Keratinocyte (primary cell): Measurements from ENCODE around the gene PDZD2. TPM values are rescaled to one million over a fixed set of nuclear protein-coding genes. Genes with fewer than 3 reads are reported as not detected.
"Not testable (repeated sequence)": the region's sequence is repeated elsewhere in the genome, so short reads cannot be mapped to it uniquely, and the experiment has no call there.

Experiments
- DNase-seq: peaks from one replicate; pipeline ENCODE4 v3.0.0-alpha.2; 2011; ENCODE audit warnings: low read depth, missing footprints, low spot score
- FAIRE-seq: peaks from 2 replicates; lab custom pipeline; 2011; peaks lifted over from hg19 to GRCh38; lab: Jason Lieb, UNC
- H2AFZ ChIP-seq: 2 replicates; pipeline ENCODE4 v1.6.0; 2012; ENCODE audit warnings: low read length, control low read depth, inconsistent platforms; ENCODE audit not compliant: control insufficient read depth
- H3K27ac ChIP-seq: 2 replicates; pipeline ENCODE4 v1.5.1; 2011; ENCODE audit warnings: low read length; ENCODE audit not compliant: control insufficient read depth, insufficient read depth
- H3K27me3 ChIP-seq: 3 replicates; pipeline ENCODE4 v1.6.0; 2011; ENCODE audit warnings: low read length; ENCODE audit not compliant: control insufficient read depth, insufficient read depth; ENCODE audit errors: extremely low read depth
- H3K36me3 ChIP-seq, 2 experiments: 2 replicates in 1 of 2; 3 replicates in 1 of 2; pipeline ENCODE4 v1.5.1; 2011; ENCODE audit warnings: low read length in 2 of 2, mild to moderate bottlenecking in 1 of 2; ENCODE audit not compliant: control insufficient read depth in 2 of 2, insufficient read depth in 2 of 2; ENCODE audit errors: extremely low read depth in 1 of 2
- H3K4me1 ChIP-seq: 3 replicates; pipeline ENCODE4 v1.5.1; 2011; ENCODE audit warnings: low read length; ENCODE audit not compliant: control insufficient read depth, insufficient read depth; ENCODE audit errors: extremely low read depth
- H3K4me2 ChIP-seq: 3 replicates; pipeline ENCODE4 v1.6.0; 2011; ENCODE audit warnings: low read depth, low read length; ENCODE audit not compliant: control insufficient read depth, insufficient read depth; ENCODE audit errors: extremely low read depth
- H3K4me3 ChIP-seq, 3 experiments: fragments of 200-600 bp in 1 of 3; sonication (generic) in 1 of 3; 2 replicates in 2 of 3; 3 replicates in 1 of 3; pipeline ENCODE4 v1.5.1; 2011 to 2016; ENCODE audit warnings: low read length in 3 of 3, mild to moderate bottlenecking in 3 of 3, control low read depth in 2 of 3, inconsistent platforms in 1 of 3, low read depth in 1 of 3, mixed read lengths in 1 of 3, mixed run types in 1 of 3, moderate library complexity in 1 of 3; ENCODE audit not compliant: control insufficient read depth in 2 of 3, insufficient read depth in 2 of 3; ENCODE audit errors: extremely low read depth in 1 of 3
- H3K79me2 ChIP-seq: 2 replicates; pipeline ENCODE4 v1.6.0; 2012; ENCODE audit warnings: low read length; ENCODE audit not compliant: control insufficient read depth, insufficient read depth
- H3K9ac ChIP-seq: 3 replicates; pipeline ENCODE4 v1.6.0; 2011; ENCODE audit warnings: low read length; ENCODE audit not compliant: control insufficient read depth, insufficient read depth; ENCODE audit errors: extremely low read depth
- H3K9me1 ChIP-seq: 3 replicates; pipeline ENCODE4 v1.6.0; 2011; ENCODE audit warnings: low read length; ENCODE audit not compliant: control insufficient read depth, insufficient read depth; ENCODE audit errors: extremely low read depth
- H3K9me3 ChIP-seq: 2 replicates; pipeline ENCODE4 v1.5.1; 2012; ENCODE audit warnings: low read depth, low read length; ENCODE audit not compliant: control insufficient read depth
- H4K20me1 ChIP-seq: 3 replicates; pipeline ENCODE4 v1.6.0; 2011; ENCODE audit warnings: low read length; ENCODE audit not compliant: control insufficient read depth, insufficient read depth; ENCODE audit errors: extremely low read depth
- EZH2 ChIP-seq: IDR thresholded peaks from one replicate; pipeline ENCODE4 v1.6.1; 2012; ENCODE audit warnings: inconsistent platforms, mild to moderate bottlenecking, low read length, moderate library complexity
- dilution Hi-C: fragments of 300-500 bp; cut with MboI; formaldehyde crosslinking; loops from one replicate; pipeline ENCODE4 v1.7.0; 2020; ENCODE audit warnings: low sequenced_read_pairs; ENCODE audit not compliant: extremely low pct_ligation_motif_present
- polyA plus RNA-seq, 5 experiments: library from polyadenylated mRNA; depleted of rRNA in 3 of 5; stranded (reverse) in 3 of 5; stranded (forward) in 1 of 5; unstranded in 1 of 5; fragments of >200 nt; gene quantifications; 1 replicate in 1 of 5; 2 replicates in 3 of 5; 3 replicates in 1 of 5; pipeline versions ENCODE4 v1.2.1 to v1.2.3, GENCODE V29; 2011 to 2012; ENCODE audit warnings: missing spikeins in 2 of 5, low read depth in 1 of 5, low replicate concordance in 1 of 5
- TF ChIP-seq, protein P1 (sequence below), 3 experiments: IDR thresholded peaks in 1 of 3; conservative IDR thresholded peaks in 1 of 3; optimal IDR thresholded peaks in 1 of 3; 2 replicates in 2 of 3; 3 replicates in 1 of 3; pipeline versions ENCODE3 to v1.5.1; 2011; ENCODE audit warnings: low read length in 3 of 3, mild to moderate bottlenecking in 3 of 3, moderate library complexity in 2 of 3, control low read depth in 1 of 3, inconsistent platforms in 1 of 3; ENCODE audit not compliant: insufficient read depth in 2 of 3; ENCODE audit errors: extremely low read depth in 1 of 3

The PDZD2 gene
- polyA plus RNA-seq, 1 donor (not counting 4 experiments of a cell fraction or from before 2014, with no cell fraction given), result 7.3 TPM

- Histone ChIP-seq H3K9me1 (no peaks in the 10 kb centered on the region), H3K4me1 (peaks cover 7% of the 10 kb centered on the region), H2AFZ (no peak overlapping the region), H3K79me2 (no peaks in the 10 kb centered on the region), H3K4me2 (no peak overlapping the region), H3K27me3 (no peaks in the 10 kb centered on the region), H3K36me3 (peaks cover 0 to 4% of the 10 kb centered on the region in 2 experiments), H4K20me1 (no peaks in the 10 kb centered on the region), H3K27ac (no peak overlapping the region), H3K9me3 (no peaks in the 10 kb centered on the region), H3K4me3 (no peak overlapping the region), H3K9ac (no peak overlapping the region)
- dilution Hi-C loops, result no loop called here
- DNase-seq (no peak), FAIRE-seq (no peak)
- TF ChIP-seq, protein P1, sequence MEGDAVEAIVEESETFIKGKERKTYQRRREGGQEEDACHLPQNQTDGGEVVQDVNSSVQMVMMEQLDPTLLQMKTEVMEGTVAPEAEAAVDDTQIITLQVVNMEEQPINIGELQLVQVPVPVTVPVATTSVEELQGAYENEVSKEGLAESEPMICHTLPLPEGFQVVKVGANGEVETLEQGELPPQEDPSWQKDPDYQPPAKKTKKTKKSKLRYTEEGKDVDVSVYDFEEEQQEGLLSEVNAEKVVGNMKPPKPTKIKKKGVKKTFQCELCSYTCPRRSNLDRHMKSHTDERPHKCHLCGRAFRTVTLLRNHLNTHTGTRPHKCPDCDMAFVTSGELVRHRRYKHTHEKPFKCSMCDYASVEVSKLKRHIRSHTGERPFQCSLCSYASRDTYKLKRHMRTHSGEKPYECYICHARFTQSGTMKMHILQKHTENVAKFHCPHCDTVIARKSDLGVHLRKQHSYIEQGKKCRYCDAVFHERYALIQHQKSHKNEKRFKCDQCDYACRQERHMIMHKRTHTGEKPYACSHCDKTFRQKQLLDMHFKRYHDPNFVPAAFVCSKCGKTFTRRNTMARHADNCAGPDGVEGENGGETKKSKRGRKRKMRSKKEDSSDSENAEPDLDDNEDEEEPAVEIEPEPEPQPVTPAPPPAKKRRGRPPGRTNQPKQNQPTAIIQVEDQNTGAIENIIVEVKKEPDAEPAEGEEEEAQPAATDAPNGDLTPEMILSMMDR (optimal IDR thresholded peaks at IDR 0.05 in 1 of 3, IDR thresholded peaks at IDR 0.05 in 1 of 3, conservative IDR thresholded peaks at IDR 0.05 in 1 of 3; ENCODE audit: extremely low read depth in 1 of 3, insufficient read depth in 2 of 3, low read length in 3 of 3), result no peak
- TF ChIP-seq EZH2, result no peak
Measured at GRCh38 chr5:32013658-32014057, 374.7 kb downstream of the PDZD2 start.

GRCh38 chr5:32014096-32014745, 375.3 kb downstream of the PDZD2 start:
- Histone ChIP-seq H3K27me3 (no peaks in the 10 kb centered on the region), H2AFZ (no peak overlapping the region), H3K27ac (no peak overlapping the region), H3K9me3 (no peaks in the 10 kb centered on the region), H3K4me2 (no peak overlapping the region), H4K20me1 (no peaks in the 10 kb centered on the region), H3K79me2 (no peaks in the 10 kb centered on the region), H3K4me1 (peaks cover 10% of the 10 kb centered on the region), H3K9ac (no peak overlapping the region), H3K9me1 (no peaks in the 10 kb centered on the region), H3K4me3 (no peak overlapping the region), H3K36me3 (peaks cover 0 to 4% of the 10 kb centered on the region in 2 experiments)
- DNase-seq, result no peak
- dilution Hi-C loops, result no loop called here
- TF ChIP-seq EZH2, result no peak
- TF ChIP-seq, protein P1 (optimal IDR thresholded peaks at IDR 0.05 in 1 of 3, IDR thresholded peaks at IDR 0.05 in 1 of 3, conservative IDR thresholded peaks at IDR 0.05 in 1 of 3; ENCODE audit: extremely low read depth in 1 of 3, insufficient read depth in 2 of 3, low read length in 3 of 3), result no peak
- no peak for FAIRE-seq

DNA sequence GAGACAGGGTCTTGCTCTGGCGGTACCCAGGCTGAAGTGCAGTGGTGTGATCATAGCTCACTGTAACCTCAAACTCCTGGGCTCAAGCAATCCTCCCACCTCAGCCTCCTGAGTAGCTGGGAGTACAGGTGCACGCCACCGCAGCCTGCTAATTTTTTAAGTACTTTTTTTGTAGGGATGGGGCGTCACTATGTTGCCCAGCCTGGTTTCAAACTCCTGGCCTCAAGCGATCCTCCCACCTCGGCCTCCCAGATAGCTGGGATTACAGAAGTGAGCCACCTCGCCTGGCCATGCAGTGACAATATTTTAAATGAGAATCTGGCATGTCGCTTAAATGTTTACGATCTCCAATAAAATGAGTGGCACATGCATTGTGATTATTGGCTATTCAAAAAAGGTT, 376.3 kb downstream of the PDZD2 start:
- H3K27me3 ChIP-seq, H3K9me1 ChIP-seq, H3K9ac ChIP-seq, dilution Hi-C loops, H3K9me3 ChIP-seq, H3K36me3 ChIP-seq, H3K4me3 ChIP-seq, H3K79me2 ChIP-seq, H3K4me2 ChIP-seq, H4K20me1 ChIP-seq, FAIRE-seq, H2AFZ ChIP-seq, DNase-seq, H3K27ac ChIP-seq, H3K4me1 ChIP-seq: not testable (repeated sequence)
